ENCODE data around the gene SUSD1. TPM values are rescaled to one million over a fixed set of nuclear protein-coding genes. Genes with fewer than 3 reads are reported as not detected.

Gene SUSD1
- total and polyA plus RNA-seq, 2 donors (not counting 3 experiments of a cell fraction or from before 2014, with no cell fraction given) = 33.1 to 37.8 TPM

DNA sequence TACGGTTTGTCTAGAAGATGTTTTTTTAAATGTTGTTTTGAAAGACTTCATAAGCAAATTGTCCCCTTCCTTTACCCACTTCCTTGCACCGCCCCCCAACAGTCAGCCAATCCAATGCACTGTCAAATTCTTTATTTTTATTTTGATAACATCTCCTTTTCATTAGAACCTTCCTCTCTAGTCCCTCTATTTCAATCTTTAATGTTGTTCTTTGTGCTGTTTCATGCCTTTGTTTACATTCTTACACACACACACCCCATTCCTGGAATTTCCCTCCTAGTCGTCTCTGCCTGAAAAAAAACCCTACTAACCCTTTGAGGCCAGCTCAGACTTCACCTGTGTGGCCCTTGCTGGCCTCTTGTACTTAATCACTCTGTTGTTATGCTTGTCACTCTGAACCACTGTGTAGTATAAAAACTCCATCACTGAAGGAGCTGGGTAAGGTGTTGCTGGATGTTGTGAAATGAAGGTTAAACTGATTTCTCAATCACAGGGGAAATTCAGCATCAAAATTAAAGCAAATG is 145.1 kb downstream of the SUSD1 start:
- Histone ChIP-seq H2AFZ (ENCODE audit: low read depth, low read length) (no peak overlapping the region), H4K20me1 (replicated peaks; ENCODE audit: control insufficient read depth, extremely low read depth, insufficient read depth, low read length) (no peaks in the 10 kb centered on the region), H3K9ac (replicated peaks; ENCODE audit: extremely low read depth, insufficient read depth, low read length) (peak overlapping the region; percentile 13), H3K27ac (ENCODE audit: insufficient read depth, low read depth, low read length) (peak overlapping the region; percentile 52), H3K9me1 (replicated peaks; ENCODE audit: control insufficient read depth, extremely low read depth, insufficient read depth, low read length) (no peaks in the 10 kb centered on the region), H3K36me3 (ENCODE audit: control insufficient read depth in 2 of 2, extremely low read depth in 1 of 2, insufficient read depth in 2 of 2, low read length in 2 of 2) (no peaks in the 10 kb centered on the region), H3K4me1 (ENCODE audit: control insufficient read depth, extremely low read depth, insufficient read depth, low read length) (peaks cover 29% of the 10 kb centered on the region), H3K79me2 (ENCODE audit: control insufficient read depth, insufficient read depth, low read length) (no peaks in the 10 kb centered on the region), H3K27me3 (ENCODE audit: control insufficient read depth in 2 of 2, insufficient read depth in 2 of 2, low read length in 2 of 2) (no peaks in the 10 kb centered on the region), H3K4me3 (replicated peaks in 1 of 3; ENCODE audit: insufficient read depth in 1 of 3, low read depth in 1 of 3, low read length in 3 of 3) (no peak overlapping the region), H3K4me2 (ENCODE audit: insufficient read depth, low read length) (peak overlapping the region; percentile 45), H3K9me3 (replicated peaks; ENCODE audit: control insufficient read depth, insufficient read depth, low read length) (no peaks in the 10 kb centered on the region)
- DNase-seq (ENCODE audit: low read depth, low spot score) = peak; percentile 86
- ChIA-PET CTCF (interaction anchor here (1.0 to 1.1 kb wide), 2 partner anchors 12 to 45 kb away, joined by 5 to 6 read pairs; no protein-coding TSS in a partner anchor), POLR2A (interaction anchor here (0.8 kb wide), 1 partner anchor 12 kb away, joined by 3 read pairs; no protein-coding TSS in a partner anchor)
- BruUV-seq (replicated peaks) = no TSS peak
- dilution Hi-C loops (cut with MboI; ENCODE audit: extremely low pct_ligation_motif_present, low sequenced_read_pairs) = no loop called here
- intact Hi-C loops (cut with micrococcal nuclease) = loop anchor here (1.0 kb wide), 3 partner anchors 10 to 31 kb away; no protein-coding TSS in a partner anchor
- peak; percentile 83 for TF ChIP-seq GATA2 (IDR thresholded peaks at IDR 0.05; ENCODE audit: insufficient read depth, insufficient read length, low read depth, low read length)
- TF ChIP-seq, protein P1, sequence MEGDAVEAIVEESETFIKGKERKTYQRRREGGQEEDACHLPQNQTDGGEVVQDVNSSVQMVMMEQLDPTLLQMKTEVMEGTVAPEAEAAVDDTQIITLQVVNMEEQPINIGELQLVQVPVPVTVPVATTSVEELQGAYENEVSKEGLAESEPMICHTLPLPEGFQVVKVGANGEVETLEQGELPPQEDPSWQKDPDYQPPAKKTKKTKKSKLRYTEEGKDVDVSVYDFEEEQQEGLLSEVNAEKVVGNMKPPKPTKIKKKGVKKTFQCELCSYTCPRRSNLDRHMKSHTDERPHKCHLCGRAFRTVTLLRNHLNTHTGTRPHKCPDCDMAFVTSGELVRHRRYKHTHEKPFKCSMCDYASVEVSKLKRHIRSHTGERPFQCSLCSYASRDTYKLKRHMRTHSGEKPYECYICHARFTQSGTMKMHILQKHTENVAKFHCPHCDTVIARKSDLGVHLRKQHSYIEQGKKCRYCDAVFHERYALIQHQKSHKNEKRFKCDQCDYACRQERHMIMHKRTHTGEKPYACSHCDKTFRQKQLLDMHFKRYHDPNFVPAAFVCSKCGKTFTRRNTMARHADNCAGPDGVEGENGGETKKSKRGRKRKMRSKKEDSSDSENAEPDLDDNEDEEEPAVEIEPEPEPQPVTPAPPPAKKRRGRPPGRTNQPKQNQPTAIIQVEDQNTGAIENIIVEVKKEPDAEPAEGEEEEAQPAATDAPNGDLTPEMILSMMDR (IDR thresholded peaks at IDR 0.05; ENCODE audit: extremely low read depth in 1 of 2, insufficient read depth in 1 of 2, low read depth in 1 of 2, low read length in 2 of 2) = no peak
- TF ChIP-seq POLR2A (IDR thresholded peaks at IDR 0.05; ENCODE audit: low read depth, low read length) = no peak
- TF ChIP-seq MYC (IDR thresholded peaks at IDR 0.05; ENCODE audit: low read depth, low read length) = no peak
- TF ChIP-seq JUN (IDR thresholded peaks at IDR 0.05; ENCODE audit: borderline replicate concordance, insufficient read depth, insufficient read length, low read depth) = no peak
- TF ChIP-seq, protein P2, sequence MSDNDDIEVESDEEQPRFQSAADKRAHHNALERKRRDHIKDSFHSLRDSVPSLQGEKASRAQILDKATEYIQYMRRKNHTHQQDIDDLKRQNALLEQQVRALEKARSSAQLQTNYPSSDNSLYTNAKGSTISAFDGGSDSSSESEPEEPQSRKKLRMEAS (IDR thresholded peaks at IDR 0.05; ENCODE audit: insufficient read depth, insufficient read length) = no peak
- no peak for TF ChIP-seq FOS (IDR thresholded peaks at IDR 0.05; ENCODE audit: borderline replicate concordance, insufficient read depth, low read length)
- TF ChIP-seq POLR2AphosphoS5 (IDR thresholded peaks at IDR 0.05; ENCODE audit: insufficient read depth, low read depth, low read length) = peak; percentile 45
- TF ChIP-seq EZH2 (IDR thresholded peaks at IDR 0.05; ENCODE audit: borderline replicate concordance, low read depth, low read length, severe bottlenecking) = no peak
- FAIRE-seq = peak; percentile 74

Measured in endothelial cell of umbilical vein (primary cell).